Erythroblast (primary cell): ENCODE measurements around the gene HEPN1.

ENCODE experiments used
- GATA1 ChIP-seq: IDR thresholded peaks from 2 replicates; pipeline ENCODE4 v1.6.1; 2011; ENCODE audit warnings: low read depth, mild to moderate bottlenecking, control low read depth, low read length, moderate library complexity
- POLR2A ChIP-seq: IDR thresholded peaks from 2 replicates; pipeline ENCODE4 v1.6.1; 2011; ENCODE audit warnings: mild to moderate bottlenecking, low read length

GRCh38 chr11:124872280-124872679 is 46.8 kb upstream of the HEPN1 start:
- no peak for TF ChIP-seq POLR2A
- TF ChIP-seq GATA1: no peak
